Inferior parietal cortex (tissue), 1 donor: ENCODE measurements around the gene HBQ1.
"Not testable (repeated sequence)": the region's sequence is repeated elsewhere in the genome, so short reads cannot be mapped to it uniquely, and the experiment has no call there.

ENCODE experiments used
- DNase-seq: peaks from one replicate; pipeline ENCODE4 v3.0.0-alpha.2; 2016; ENCODE audit errors: extremely low spot score

HBQ1 gene

GRCh38 chr16:160691-161190, 19.5 kb upstream of the HBQ1 start:
- no peak for DNase-seq

GRCh38 chr16:162271-162991, 17.8 kb upstream of the HBQ1 start:
- DNase-seq: no peak

- not testable (repeated sequence) for DNase-seq
Observed at GRCh38 chr16:163139-163538, 17.1 kb upstream of the HBQ1 start.

- not testable (repeated sequence) for DNase-seq
Observed at GRCh38 chr16:163696-164095, 16.6 kb upstream of the HBQ1 start.

GRCh38 chr16:164134-164823, 16.0 kb upstream of the HBQ1 start:
- DNase-seq: not testable (repeated sequence)

- no peak for DNase-seq
Observed at GRCh38 chr16:164827-165538, 15.3 kb upstream of the HBQ1 start.

GRCh38 chr16:165539-166374, 14.5 kb upstream of the HBQ1 start, which contains the start of gene HBM:
Gene HBM, plus strand, starts transcription at chr16:165978. Its CDS starts 20 bp downstream, at chr16:165998.
- no peak for DNase-seq

- no peak for DNase-seq
Observed at GRCh38 chr16:166375-167121, 13.7 kb upstream of the HBQ1 start.

- no peak for DNase-seq
Observed at GRCh38 chr16:167122-167690, 13.1 kb upstream of the HBQ1 start.

GRCh38 chr16:168424-168823, 11.8 kb upstream of the HBQ1 start:
- no peak for DNase-seq

- DNase-seq: no peak
Observed at GRCh38 chr16:169014-169413, 11.2 kb upstream of the HBQ1 start.

GRCh38 chr16:170088-170507, 10.2 kb upstream of the HBQ1 start:
- DNase-seq: not testable (repeated sequence)

- DNase-seq: no peak
Observed at GRCh38 chr16:170788-171187, 9.5 kb upstream of the HBQ1 start.

- DNase-seq: not testable (repeated sequence)
Observed at GRCh38 chr16:172374-172941, 7.8 kb upstream of the HBQ1 start, which contains the start of gene HBA2. Gene HBA2, plus strand, starts transcription at chr16:172876. Its CDS starts 37 bp downstream, at chr16:172913.

GRCh38 chr16:173211-173854, 6.9 kb upstream of the HBQ1 start:
- not testable (repeated sequence) for DNase-seq

GRCh38 chr16:173928-174769, 6.1 kb upstream of the HBQ1 start:
- DNase-seq: not testable (repeated sequence)

GRCh38 chr16:175011-175949, 5.0 kb upstream of the HBQ1 start:
- DNase-seq: no peak
